Astrocyte (in vitro differentiated cells and primary cell): ENCODE results near the gene SYTL2.

Experiments used
- CTCF ChIP-seq: IDR thresholded peaks from 2 replicates; pipeline ENCODE4 v1.5.1; 2011; ENCODE audit warnings: low read depth, mild to moderate bottlenecking, inconsistent platforms, low read length, moderate library complexity; ENCODE audit not compliant: insufficient read depth
- EZH2 ChIP-seq: IDR thresholded peaks from 2 replicates; pipeline ENCODE4 v1.6.1; 2012; ENCODE audit warnings: mild to moderate bottlenecking, low read length, inconsistent platforms; ENCODE audit not compliant: insufficient read depth

DNA sequence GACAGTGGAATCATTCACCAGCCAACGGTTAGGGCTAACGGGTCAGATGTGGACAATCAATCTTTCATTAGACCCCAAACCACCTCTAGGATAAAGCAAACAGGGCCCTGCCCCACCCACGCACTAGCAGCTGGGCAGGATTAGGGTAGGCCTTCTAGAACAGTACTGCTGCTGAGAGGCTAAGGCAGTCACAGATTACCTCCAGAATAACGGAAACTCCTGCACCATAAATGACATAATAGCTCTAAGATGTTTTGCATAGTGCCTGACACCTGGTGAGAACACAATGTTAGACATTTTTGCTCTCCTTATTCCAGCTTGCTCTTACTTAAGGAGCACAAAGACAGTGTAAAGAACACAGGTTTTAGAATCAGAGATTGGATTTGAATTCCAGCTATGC, 1.8 kb downstream of the SYTL2 start:
- TF ChIP-seq CTCF (no peak), EZH2 (no peak)
